Activated CD8-positive, alpha-beta T cell treated with anti-CD3 and anti-CD28 coated beads, Interleukin-2, amount 10 ng/mL, durations not matched to agents 7 days and 5 days (primary cell): Measurements from ENCODE around the gene CABP1. TPM values are rescaled to one million over a fixed set of nuclear protein-coding genes. Genes with fewer than 3 reads are reported as not detected.
A peak's percentile ranks its signal among the peaks of the same experiment; 100 is the strongest.

ENCODE experiments used
- ATAC-seq: fragments of 150-1000 bp; cut with Tn5 transposase; one replicate; pipeline ENCODE4 v1.10.0; 2021; ENCODE audit warnings: moderate library complexity
- CTCF ChIA-PET: fragments of 350-600 bp; sonication (Branson Sonifier 250); formaldehyde crosslinking; loops from one replicate; lab custom pipeline; 2021; ENCODE audit warnings: antibody characterized with exemption; lab: Charles Lee
- POLR2A ChIA-PET: fragments of 350-600 bp; sonication (Branson Sonifier 250); formaldehyde crosslinking; loops from one replicate; lab custom pipeline; 2021; ENCODE audit warnings: antibody characterized with exemption; lab: Charles Lee
- DNase-seq: peaks from one replicate; pipeline ENCODE4 v3.0.0-alpha.2; 2020
- H3K27ac Mint-ChIP-seq: one replicate; pipeline ENCODE4 v1.8.0; 2021; ENCODE audit warnings: mild to moderate bottlenecking, mixed read lengths
- H3K27me3 Mint-ChIP-seq: one replicate; pipeline ENCODE4 v1.8.0; 2021; ENCODE audit warnings: low read depth, mixed read lengths
- H3K36me3 Mint-ChIP-seq: one replicate; pipeline ENCODE4 v1.8.0; 2021; ENCODE audit warnings: low read depth, mixed read lengths
- H3K4me1 Mint-ChIP-seq: one replicate; pipeline ENCODE4 v1.8.0; 2021; ENCODE audit warnings: low read depth, mixed read lengths
- H3K4me3 Mint-ChIP-seq: one replicate; pipeline ENCODE4 v1.8.0; 2021; ENCODE audit warnings: mild to moderate bottlenecking, mixed read lengths
- H3K9me3 Mint-ChIP-seq: one replicate; pipeline ENCODE4 v1.8.0; 2022; ENCODE audit warnings: mixed read lengths; ENCODE audit not compliant: insufficient read depth
- total RNA-seq, 2 experiments: library from RNA; stranded (reverse); gene quantifications; one replicate each; pipeline ENCODE4 v1.2.3, GENCODE V29; 2021

CABP1 gene
- total RNA-seq, 2 experiments from 2014 or later = 0.34 TPM; not detected in 1

- Mint-ChIP-seq H3K27ac (peak overlapping the region; percentile 77), H3K4me3 (peak overlapping the region; percentile 93), H3K9me3 (no peaks in the 10 kb centered on the region), H3K36me3 (peaks cover 5% of the 10 kb centered on the region), H3K4me1 (peaks cover 62% of the 10 kb centered on the region), H3K27me3 (no peaks in the 10 kb centered on the region)
- ChIA-PET CTCF (interaction anchor here (0.7 to 10.4 kb wide), 8 partner anchors 8 to 284 kb away, joined by 3 to 98 read pairs (median 10); partner anchors contain the start of genes POP5 and UNC119B), POLR2A (interaction anchor here (0.6 to 1.7 kb wide), 6 partner anchors 9 to 412 kb away, joined by 3 to 5 read pairs (median 3); partner anchors contain the start of genes COQ5 and RNU4-1)
- ATAC-seq = no peak
- peak; percentile 59 for DNase-seq
These were observed 47.3 kb downstream of the CABP1 start for GRCh38 chr12:120687578-120688289.

DNA sequence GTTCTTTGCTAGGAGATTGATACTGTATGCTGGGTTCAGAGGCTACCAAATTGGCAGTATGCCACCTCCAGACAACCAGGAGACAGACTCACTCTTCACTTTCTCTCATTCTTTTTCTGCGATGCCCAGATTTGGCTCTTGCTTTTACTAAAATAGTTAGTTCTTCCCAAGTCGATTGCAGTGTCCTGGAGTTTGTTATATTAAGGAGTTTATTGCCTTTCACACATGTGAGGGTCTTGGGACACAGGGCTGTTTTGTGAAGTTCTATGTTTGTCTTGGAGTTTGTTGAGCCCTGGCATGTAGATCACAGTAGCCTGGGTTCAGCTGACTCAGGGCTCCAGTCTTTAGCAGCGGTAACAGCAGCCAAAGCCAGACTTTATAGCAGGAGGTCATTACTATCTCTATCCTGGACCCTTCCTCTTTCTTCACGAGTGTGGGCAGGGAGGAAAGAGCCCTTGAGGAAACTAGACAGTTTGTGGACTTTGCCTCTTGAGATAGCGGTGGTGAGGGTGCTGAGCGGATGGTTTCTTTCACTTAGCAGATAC, 48.2 kb downstream of the CABP1 start:
- Mint-ChIP-seq H3K9me3 (no peaks in the 10 kb centered on the region), H3K4me1 (peaks cover 66% of the 10 kb centered on the region), H3K36me3 (peaks cover 9% of the 10 kb centered on the region), H3K4me3 (peak overlapping the region; percentile 93), H3K27me3 (no peaks in the 10 kb centered on the region), H3K27ac (peak overlapping the region; percentile 64)
- ChIA-PET POLR2A (interaction anchor here (0.6 to 1.7 kb wide), 2 partner anchors 107 to 160 kb away, joined by 4 read pairs; partner anchors contain the start of gene COQ5), CTCF (interaction anchor here (1.2 to 10.4 kb wide), 7 partner anchors 9 to 285 kb away, joined by 3 to 98 read pairs (median 15); partner anchors contain the start of genes POP5 and UNC119B)
- DNase-seq = no peak
- no peak for ATAC-seq

DNA sequence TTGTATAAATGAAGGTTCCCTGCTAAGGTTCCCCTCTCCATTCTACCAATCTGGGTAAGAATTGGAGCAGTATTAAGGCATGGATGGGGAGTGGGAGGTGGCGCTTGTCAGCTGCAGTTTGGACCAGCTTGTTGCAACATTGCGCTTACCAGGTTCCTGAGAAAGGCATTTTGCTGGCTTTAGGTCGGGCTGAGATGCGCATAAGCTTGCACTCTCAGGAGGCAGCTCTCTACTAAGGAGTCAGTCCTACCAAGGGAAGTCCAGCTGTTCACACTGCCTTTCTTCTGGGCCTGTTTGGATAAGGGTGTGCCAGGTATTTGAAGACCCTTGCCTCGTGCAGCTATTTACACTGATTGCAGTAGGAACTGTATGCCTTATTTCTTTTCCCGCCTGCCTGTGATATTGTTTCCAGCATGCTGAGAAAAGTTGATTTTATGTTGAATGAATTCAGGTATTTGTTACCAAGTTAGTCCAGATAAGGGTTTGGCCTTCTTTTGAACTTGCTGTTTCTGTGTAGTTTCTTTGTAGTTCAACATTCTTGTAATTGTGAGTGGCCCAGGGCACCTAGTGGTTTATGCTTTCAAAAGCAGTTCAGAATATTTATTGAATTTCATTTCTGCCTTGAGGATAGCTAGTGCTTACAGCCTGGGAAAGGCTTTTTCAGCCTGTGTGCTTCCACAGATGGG, 49.1 kb downstream of the CABP1 start:
- peaks cover 17% of the 10 kb centered on the region for H3K36me3 Mint-ChIP-seq
- H3K27ac Mint-ChIP-seq = peak overlapping the region; percentile 43
- ChIA-PET CTCF (interaction anchor here (0.6 to 10.4 kb wide), 6 partner anchors 10 to 284 kb away, joined by 3 to 98 read pairs (median 10); partner anchors contain the start of gene POP5), POLR2A (interaction anchor here (0.9 to 1.2 kb wide), 3 partner anchors 11 to 33 kb away, joined by 3 to 6 read pairs (median 4); partner anchors contain the start of gene UNC119B)
- no peak for DNase-seq
- no peak for ATAC-seq
- H3K27me3 Mint-ChIP-seq = no peaks in the 10 kb centered on the region
- no peaks in the 10 kb centered on the region for H3K9me3 Mint-ChIP-seq
- H3K4me1 Mint-ChIP-seq = peaks cover 64% of the 10 kb centered on the region
- peak overlapping the region; percentile 93 for H3K4me3 Mint-ChIP-seq

DNA sequence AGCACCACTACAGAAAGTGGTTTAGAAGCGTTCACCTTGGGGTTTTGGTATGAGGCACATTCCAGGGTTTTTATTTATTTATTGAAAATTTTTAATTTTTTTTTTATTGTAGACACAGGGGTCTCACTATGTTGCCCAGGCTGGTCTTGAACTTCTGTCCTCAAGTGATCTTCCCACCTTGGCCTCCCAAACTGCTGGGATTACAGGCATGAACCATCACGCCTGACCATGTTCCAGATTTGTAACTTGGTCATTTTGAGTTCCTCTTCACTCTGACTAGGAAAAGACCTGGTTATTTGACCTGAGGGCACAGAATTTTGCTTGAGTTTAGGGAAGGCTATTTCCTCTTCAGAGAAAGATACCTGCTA, 49.6 kb downstream of the CABP1 start:
- Mint-ChIP-seq H3K27me3 (no peaks in the 10 kb centered on the region), H3K4me3 (no peak overlapping the region), H3K36me3 (peaks cover 22% of the 10 kb centered on the region), H3K27ac (no peak overlapping the region), H3K4me1 (peaks cover 59% of the 10 kb centered on the region), H3K9me3 (no peaks in the 10 kb centered on the region)
- ChIA-PET POLR2A (interaction anchor here (0.9 to 1.2 kb wide), 3 partner anchors 11 to 32 kb away, joined by 3 to 6 read pairs (median 4); partner anchors contain the start of gene UNC119B), CTCF (interaction anchor here (1.5 to 10.4 kb wide), 5 partner anchors 11 to 282 kb away, joined by 6 to 98 read pairs (median 15); partner anchors contain the start of gene POP5)
- no peak for ATAC-seq
- no peak for DNase-seq

DNA sequence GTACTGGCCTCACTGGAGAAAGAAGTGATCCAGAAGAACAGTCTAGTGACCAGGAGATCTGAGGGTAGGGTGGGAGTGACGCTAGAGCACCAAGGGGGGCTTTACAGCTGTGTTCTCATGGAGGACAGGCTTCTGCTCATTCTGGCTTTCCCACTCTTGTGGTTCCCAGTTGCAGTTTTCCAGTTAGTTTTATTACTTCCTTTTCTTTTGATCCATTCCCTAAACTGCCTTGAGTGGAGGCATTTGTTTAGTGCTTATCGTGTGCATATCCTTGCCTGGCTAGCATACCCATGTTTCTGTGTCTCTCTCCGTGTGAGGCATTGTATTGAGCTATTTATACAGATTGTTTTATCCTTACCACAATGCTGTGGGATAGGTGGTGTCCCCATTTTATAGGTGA, 50.6 kb downstream of the CABP1 start:
- ATAC-seq = no peak
- Mint-ChIP-seq H3K27me3 (no peaks in the 10 kb centered on the region), H3K27ac (no peak overlapping the region), H3K4me3 (no peak overlapping the region), H3K36me3 (peaks cover 29% of the 10 kb centered on the region), H3K4me1 (peaks cover 53% of the 10 kb centered on the region), H3K9me3 (no peaks in the 10 kb centered on the region)
- POLR2A ChIA-PET = interaction anchor here (0.8 to 1.2 kb wide), 2 partner anchors 19 to 269 kb away, joined by 3 to 6 read pairs; partner anchors contain the start of gene UNC119B
- CTCF ChIA-PET = interaction anchor here (0.7 to 10.4 kb wide), 5 partner anchors 8 to 108 kb away, joined by 3 to 98 read pairs (median 11); no protein-coding TSS in a partner anchor
- no peak for DNase-seq

DNA sequence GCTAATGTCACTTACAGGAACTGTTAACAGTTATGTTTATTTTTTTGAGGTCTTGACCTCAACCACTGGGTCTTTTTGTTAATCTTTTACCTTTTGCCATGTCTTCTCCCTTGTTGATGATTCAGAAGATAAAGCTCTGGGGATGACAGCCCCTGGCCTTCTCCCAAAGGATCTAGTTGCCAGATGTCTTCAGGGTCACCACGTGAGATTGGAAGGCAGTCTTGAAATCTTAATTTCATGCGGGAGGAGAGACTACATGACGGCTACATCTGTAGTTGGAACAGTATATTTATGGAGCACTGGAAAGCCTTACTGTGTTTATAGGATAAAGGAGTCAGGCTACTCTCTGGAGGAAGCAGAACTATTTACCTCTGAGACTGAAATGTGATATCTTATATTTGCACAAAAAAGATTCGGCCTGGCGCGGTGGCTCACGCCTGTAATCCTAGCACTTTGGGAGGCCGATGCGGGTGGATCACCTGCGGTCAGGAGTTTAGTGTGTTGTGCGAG, 52.2 kb downstream of the CABP1 start:
- POLR2A ChIA-PET = no interaction called here
- peaks cover 53% of the 10 kb centered on the region for H3K4me1 Mint-ChIP-seq
- H3K27ac Mint-ChIP-seq = peak overlapping the region; percentile 58
- DNase-seq (no peak), ATAC-seq (no peak)
- no peak overlapping the region for H3K4me3 Mint-ChIP-seq
- CTCF ChIA-PET = interaction anchor here (0.7 to 10.4 kb wide), 4 partner anchors 45 to 368 kb away, joined by 3 to 98 read pairs (median 7); no protein-coding TSS in a partner anchor
- H3K9me3 Mint-ChIP-seq = no peaks in the 10 kb centered on the region
- peaks cover 37% of the 10 kb centered on the region for H3K36me3 Mint-ChIP-seq
- no peaks in the 10 kb centered on the region for H3K27me3 Mint-ChIP-seq

- no peak for DNase-seq
- Mint-ChIP-seq H3K27ac (no peak overlapping the region), H3K4me3 (no peak overlapping the region), H3K27me3 (no peaks in the 10 kb centered on the region), H3K4me1 (peaks cover 40% of the 10 kb centered on the region), H3K36me3 (peaks cover 43% of the 10 kb centered on the region), H3K9me3 (no peaks in the 10 kb centered on the region)
- ChIA-PET POLR2A (no interaction called here), CTCF (interaction anchor here (1.2 to 10.4 kb wide), 2 partner anchors 21 to 47 kb away, joined by 3 to 98 read pairs; no protein-coding TSS in a partner anchor)
- no peak for ATAC-seq
These were observed 53.4 kb downstream of the CABP1 start for GRCh38 chr12:120693848-120694247.

DNA sequence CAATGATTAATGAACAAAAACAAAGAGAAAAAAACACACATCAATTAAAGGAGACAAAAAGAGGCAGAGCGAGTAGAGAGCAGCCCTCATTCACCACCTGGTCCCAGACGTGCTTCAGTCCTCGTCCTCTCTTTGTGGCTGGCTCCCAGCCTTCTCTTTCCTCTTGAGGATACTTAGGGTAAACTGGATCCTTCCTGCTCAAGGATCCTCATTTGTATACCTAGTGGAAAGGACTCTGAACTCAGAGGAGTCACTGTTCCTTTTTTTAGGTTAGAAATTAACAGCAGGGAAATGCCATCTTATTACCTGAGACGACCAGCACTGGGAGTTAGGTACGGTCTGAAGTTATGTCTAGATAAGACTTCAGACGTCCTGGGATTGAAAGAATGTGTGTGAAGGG, 56.2 kb downstream of the CABP1 start:
- Mint-ChIP-seq H3K4me3 (no peak overlapping the region), H3K27ac (no peak overlapping the region), H3K4me1 (peaks cover 15% of the 10 kb centered on the region), H3K27me3 (no peaks in the 10 kb centered on the region), H3K9me3 (no peaks in the 10 kb centered on the region), H3K36me3 (peaks cover 59% of the 10 kb centered on the region)
- ChIA-PET POLR2A (no interaction called here), CTCF (interaction anchor here (4.6 kb wide), 1 partner anchor 48 kb away, joined by 21 read pairs; no protein-coding TSS in a partner anchor)
- ATAC-seq = no peak
- no peak for DNase-seq

GRCh38 chr12:120697344-120697743, 56.9 kb downstream of the CABP1 start:
- Mint-ChIP-seq H3K36me3 (peaks cover 59% of the 10 kb centered on the region), H3K4me3 (no peak overlapping the region), H3K27me3 (no peaks in the 10 kb centered on the region), H3K4me1 (peaks cover 8% of the 10 kb centered on the region), H3K9me3 (no peaks in the 10 kb centered on the region), H3K27ac (no peak overlapping the region)
- ATAC-seq = no peak
- no peak for DNase-seq
- ChIA-PET POLR2A (no interaction called here), CTCF (interaction anchor here (1.4 to 4.6 kb wide), 3 partner anchors 14 to 50 kb away, joined by 4 to 21 read pairs (median 5); no protein-coding TSS in a partner anchor)

DNA sequence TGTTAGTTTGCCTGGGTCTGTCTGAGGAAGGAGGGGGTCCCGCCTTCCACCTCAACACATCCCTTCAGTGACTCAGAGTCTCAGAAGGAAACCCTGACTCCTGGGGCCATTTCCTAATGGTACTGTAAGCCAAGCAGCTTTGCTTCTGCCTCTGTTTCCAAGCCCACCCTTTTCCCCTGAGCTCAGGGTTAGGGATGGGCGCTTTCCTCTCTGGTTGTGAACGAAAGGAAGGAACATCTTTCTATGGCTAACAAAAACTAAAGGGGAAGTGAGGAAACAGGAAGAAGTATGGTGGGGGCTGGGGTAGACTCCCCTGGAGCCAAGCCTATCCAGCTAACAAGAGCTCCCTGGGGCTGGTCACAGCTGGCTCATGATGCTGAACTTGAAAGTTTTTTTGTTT, 58.2 kb downstream of the CABP1 start:
- H3K27me3 Mint-ChIP-seq = no peaks in the 10 kb centered on the region
- DNase-seq = no peak
- no peak overlapping the region for H3K27ac Mint-ChIP-seq
- CTCF ChIA-PET = interaction anchor here (0.7 to 4.6 kb wide), 7 partner anchors 8 to 430 kb away, joined by 3 to 21 read pairs (median 3); no protein-coding TSS in a partner anchor
- H3K9me3 Mint-ChIP-seq = no peaks in the 10 kb centered on the region
- ATAC-seq = no peak
- POLR2A ChIA-PET = interaction anchor here (0.6 kb wide), 1 partner anchor 29 kb away, joined by 3 read pairs; no protein-coding TSS in a partner anchor
- no peaks in the 10 kb centered on the region for H3K4me1 Mint-ChIP-seq
- no peak overlapping the region for H3K4me3 Mint-ChIP-seq
- peaks cover 54% of the 10 kb centered on the region for H3K36me3 Mint-ChIP-seq

DNA sequence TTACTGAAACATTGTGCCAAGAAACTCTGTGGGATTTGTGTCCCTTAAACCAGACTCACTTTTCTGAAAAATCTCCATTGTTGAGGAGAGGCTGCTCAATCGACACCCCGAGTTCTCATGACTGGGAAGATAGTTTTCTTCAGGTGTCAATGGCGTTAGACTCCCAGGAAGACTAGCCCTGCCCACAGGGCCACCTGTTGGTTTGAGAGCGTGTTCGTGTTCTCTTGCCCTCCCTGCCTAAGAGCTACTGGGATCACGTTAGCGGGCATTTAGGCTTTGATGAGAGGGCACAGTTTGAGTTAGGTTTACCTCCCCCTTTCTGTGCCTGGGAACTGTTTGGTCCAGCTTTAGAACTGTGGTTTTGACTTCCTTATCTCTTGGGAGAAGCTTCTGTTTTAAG, 59.1 kb downstream of the CABP1 start:
- no peaks in the 10 kb centered on the region for H3K9me3 Mint-ChIP-seq
- DNase-seq = no peak
- ChIA-PET POLR2A (no interaction called here), CTCF (interaction anchor here (0.7 to 4.6 kb wide), 4 partner anchors 9 to 129 kb away, joined by 3 to 21 read pairs (median 3); no protein-coding TSS in a partner anchor)
- no peak for ATAC-seq
- no peak overlapping the region for H3K4me3 Mint-ChIP-seq
- H3K27me3 Mint-ChIP-seq = no peaks in the 10 kb centered on the region
- H3K4me1 Mint-ChIP-seq = no peaks in the 10 kb centered on the region
- H3K27ac Mint-ChIP-seq = no peak overlapping the region
- peaks cover 49% of the 10 kb centered on the region for H3K36me3 Mint-ChIP-seq
